NCI-H748 (cell line): Measurements from ENCODE around the gene GFOD2.

Experiments
- DNase-seq: peaks from one replicate; lab custom pipeline; 2025; ENCODE audit not compliant: unreplicated experiment; lab: John Stamatoyannopoulos, UW

Gene GFOD2

DNA sequence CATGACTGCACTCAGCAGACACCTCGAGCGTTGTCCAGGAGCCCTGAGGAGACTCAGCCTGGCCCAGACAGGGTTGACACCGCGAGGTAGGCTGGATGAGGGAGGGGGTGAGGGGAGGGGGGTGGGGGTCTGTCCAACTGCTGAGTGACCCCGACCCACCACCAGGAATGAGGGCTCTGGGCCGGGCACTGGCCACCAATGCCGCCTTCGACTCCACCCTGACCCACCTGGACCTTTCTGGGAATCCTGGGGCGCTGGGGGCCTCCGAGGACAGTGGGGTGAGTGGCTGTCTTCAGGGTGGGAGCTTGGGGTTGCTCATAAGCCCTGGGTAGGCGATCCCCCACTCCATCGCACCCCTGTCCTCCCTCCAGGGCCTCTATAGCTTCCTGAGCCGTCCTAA, 71.4 kb downstream of the GFOD2 start:
- no peak for DNase-seq

DNA sequence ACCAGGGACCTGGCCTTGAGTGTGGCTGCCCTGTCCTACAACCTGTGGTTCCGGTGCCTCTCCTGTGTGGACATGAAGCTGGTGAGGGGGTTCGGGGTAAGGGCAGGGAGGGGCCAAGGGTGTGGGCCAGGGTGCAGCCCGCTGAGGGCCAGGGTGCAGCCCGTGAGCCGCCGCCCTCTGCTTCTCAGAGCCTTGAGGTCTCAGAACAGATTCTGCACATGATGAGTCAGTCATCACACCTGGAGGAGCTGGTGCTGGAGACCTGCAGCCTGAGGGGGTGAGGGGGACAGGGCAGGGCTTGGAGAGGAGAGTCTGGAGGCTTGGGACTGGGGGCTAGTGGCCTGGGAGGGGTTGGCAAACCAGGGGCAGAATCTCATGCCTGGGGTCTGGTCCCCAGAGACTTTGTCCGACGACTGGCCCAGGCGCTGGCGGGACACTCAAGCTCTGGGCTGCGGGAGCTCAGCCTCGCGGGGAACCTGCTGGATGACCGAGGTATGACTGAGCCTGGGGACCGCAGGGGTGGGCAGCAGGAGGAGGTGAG, 71.9 kb downstream of the GFOD2 start:
- no peak for DNase-seq

DNA sequence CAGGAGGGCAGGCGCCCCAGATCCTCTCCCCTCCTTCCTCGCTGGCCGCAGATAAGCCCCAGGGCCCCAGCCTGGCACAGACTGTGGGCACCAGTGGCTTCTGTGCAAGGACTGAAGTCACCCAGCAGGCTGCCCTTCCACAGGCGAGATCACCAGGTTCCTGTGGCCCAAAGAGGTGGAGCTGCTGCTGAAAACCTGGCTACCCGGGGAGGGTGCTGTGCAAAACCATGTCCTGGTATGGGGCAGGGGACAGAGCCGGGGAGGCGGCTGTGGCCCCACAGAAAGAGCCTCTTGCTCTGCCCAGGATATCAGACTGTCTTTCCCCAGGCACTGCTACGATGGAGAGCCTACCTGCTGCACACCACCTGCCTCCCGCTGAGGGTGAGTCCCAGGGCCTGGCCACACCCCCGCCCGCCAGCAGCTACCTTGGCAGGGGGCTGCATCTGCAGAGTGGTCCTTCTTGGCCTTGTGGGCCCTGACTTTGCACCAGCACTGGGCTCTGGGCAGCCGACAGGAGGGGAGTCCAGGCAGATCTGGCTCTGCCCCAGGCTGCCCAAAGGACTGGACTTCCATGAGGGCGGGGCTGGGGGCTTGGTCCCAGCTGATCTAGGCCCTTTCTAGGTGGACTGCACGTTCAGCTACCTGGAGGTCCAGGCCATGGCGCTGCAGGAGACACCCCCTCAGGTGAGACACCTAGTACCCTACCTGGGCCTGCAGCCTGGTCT, 73.6 kb downstream of the GFOD2 start:
- DNase-seq = peak; percentile 26

DNA sequence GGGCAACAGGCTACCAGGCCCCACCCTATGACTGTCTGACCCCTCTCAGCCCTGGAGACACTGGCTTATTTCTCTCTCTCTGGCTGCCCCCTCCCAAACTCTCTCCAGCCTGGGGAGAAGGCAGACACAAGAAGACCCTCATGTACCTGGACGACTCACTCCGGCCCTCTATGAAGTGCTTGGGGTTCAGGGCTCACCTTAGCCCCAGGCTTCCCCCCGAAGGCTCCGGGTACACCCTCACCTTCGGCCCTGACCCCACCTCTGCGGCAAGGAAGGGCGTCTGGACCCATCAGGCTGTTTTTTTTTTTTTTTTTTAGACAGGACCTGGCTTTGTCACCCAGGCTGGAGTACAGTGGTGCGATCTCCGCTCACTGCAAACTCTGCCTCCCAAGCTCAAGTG, 75.1 kb downstream of the GFOD2 start:
- no peak for DNase-seq

DNA sequence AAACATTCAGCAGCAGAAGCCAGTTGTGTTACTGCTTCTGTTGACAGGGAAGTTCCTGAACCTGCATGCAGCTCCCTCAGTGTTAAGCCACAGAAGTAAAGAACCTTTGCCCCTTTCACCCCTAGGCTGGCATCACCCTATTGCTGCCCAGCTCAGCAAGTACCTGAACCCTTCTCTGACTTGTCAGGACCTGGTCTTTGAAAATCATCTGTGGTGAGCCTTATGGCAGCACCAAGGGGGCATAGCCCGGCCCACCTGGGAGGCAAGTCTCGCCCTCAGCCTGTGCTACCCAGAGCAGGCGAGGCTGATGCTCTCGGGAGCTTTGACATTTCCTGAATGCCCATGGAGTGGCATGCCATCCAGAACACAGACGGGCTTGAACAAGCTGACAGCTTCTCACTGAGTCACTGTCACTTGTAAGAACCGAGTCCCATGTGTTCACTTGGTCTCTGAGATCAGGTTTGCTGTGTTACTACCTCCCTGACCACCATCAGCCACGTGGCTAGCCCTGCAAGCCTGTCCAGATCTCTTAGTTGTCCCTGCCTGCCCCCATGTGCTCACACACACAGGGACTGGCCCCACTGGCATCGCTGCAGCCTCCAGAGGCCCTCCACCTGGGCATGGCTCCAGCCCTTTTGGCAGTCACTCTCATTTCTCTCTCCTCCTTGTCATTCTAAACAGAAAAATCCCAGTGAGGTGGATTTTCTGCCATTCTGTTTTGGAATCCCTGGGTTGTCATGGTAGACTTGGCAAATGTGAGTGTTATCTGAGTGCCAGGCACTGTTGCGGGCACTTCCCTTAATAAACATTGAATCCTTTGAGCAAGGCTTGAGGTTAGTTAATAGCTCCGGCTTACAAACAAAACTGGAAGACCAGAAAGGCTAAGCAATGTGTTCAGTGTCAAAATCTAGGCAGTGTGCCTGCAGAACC, 77.1 kb downstream of the GFOD2 start:
- no peak for DNase-seq

DNA sequence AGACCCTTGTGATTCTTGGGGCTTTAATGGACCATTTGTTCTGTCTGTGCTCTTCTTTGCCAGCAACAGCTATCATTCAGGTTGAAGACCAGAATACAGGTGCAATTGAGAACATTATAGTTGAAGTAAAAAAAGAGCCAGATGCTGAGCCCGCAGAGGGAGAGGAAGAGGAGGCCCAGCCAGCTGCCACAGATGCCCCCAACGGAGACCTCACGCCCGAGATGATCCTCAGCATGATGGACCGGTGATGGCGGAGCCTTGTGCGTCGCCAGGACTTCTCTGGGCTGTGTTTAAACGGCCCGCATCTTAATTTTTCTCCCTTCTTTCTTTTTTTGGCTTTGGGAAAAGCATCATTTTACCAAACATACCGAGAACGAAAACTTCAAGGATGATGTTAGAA, 81.5 kb downstream of the GFOD2 start:
- DNase-seq = no peak

DNA sequence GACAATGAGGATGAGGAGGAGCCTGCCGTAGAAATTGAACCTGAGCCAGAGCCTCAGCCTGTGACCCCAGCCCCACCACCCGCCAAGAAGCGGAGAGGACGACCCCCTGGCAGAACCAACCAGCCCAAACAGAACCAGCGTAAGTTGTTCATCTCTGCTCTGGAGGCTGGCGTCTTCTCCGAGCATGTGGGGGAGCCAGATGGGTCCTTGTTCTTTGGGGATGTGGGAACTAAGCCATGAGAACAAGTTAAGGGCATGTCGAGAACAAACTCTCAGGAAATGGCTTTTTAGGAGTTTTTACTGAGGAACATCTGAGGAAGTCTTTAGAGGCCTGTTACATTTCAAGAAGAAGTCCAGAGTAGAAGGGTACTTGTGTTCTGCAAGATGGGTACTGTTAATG, 82.4 kb downstream of the GFOD2 start:
- DNase-seq = no peak

DNA sequence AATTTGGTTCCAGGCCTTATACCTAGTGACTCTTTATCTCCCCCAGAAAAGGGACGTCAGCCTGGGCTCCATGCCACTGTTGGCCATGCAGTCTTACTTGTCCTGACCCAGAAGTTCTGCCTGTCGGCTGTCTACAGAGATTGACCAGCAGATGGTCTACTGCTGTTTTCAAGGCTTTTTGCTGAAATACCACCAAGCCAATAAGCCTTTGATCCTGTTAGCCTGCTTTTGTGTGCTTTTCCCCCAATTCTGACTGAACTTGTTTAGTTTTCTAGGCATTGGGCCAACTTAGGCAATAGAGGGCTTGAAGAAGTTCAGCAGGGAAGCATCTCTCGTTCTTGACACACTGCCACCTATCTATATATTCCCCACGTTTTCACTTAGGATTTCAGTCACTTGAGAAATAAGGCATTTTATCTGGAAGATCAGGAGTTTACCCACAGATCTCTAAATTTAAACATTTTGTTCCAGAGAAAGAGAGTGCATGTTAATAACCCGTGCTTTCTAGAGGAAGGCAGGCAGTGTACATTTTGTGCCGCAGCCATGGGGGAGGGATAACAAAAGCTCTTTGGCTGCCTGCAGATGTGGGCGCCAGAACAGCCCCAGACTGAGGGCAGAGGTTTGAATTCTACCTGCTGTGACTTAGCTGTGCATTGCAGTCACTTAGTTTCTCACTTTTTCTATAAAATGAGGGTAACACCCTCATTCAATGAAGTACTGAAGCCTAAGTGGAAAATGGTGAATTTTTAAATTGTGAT, 86.5 kb downstream of the GFOD2 start:
- DNase-seq = no peak

DNA sequence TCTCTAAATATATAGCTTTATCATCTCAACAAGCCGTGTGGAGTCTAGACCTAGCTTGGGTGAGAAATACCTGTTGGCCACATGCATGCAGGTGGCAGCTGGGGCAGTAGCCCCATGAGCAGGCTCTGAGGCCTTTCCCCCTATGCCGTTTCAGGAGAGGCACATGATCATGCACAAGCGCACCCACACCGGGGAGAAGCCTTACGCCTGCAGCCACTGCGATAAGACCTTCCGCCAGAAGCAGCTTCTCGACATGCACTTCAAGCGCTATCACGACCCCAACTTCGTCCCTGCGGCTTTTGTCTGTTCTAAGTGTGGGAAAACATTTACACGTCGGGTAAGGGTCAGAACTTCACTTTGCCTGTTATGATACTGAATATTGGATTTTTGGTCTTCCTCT, 90.9 kb downstream of the GFOD2 start:
- no peak for DNase-seq
